COR-L47 (cell line): ENCODE data around the gene GAS2L3.

Source experiments
- DNase-seq: peaks from one replicate; lab custom pipeline; 2025; lab: John Stamatoyannopoulos, UW

The GAS2L3 gene

DNA sequence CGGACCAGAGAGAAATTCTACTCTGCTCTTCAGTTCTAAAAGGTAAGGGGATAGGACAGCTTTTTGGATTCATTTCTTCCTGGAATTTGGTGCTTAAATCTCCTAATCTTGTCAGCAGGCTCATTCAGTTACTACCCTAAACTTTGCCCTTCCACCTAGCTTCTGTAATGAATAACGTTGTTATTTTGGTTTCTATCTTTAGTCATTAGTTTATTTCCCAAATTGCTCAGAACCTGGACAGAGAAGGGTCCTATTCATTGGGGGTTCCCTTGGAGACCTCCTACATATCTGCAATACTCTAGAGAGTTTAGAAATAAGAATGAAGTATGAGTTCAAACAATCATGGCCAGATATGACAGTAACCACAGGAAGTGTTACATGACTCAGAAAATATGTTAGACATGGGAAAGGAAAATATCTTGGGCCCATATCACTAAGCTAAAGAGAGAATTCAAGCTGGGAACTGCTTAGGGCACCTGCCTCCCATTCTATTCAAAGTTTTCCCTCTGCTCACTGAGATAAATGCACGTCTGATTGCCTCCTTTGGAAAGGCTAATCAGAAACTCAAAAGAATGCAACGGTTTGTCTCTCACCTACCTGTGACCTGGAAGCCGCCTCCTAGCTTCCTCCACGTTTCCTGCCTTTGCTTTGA lies 87.9 kb downstream of the GAS2L3 start:
- no peak for DNase-seq

- DNase-seq = no peak
Measured at GRCh38 chr12:100666588-100666987, 93.1 kb downstream of the GAS2L3 start.

DNA sequence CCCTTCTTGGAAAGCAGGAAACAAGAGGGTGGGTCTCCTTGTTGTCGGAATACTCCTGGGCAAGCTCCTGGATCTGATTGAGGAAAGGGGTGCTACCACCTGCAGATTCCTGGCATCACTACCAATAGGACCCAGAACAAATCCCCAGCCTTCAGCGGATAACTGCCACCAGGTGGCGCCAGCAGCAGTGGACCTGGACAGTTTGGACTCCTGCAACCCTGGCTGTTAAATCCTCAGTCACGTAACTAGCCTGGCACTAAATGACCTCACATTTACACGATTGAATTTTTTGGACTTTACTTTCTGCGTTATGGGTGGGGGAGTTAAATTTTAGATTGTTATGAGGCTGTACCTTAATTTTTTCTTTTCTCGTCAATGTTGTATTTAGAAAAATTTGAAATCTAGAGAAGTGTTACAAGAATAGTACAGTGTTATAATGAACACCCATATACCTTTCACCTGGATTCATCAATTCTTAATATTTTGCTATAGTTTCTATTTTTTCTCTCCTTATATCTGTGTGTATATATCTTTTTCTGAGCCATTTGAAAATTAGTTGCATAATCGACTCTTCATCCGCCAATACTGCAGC lies 95.6 kb downstream of the GAS2L3 start:
- peak; percentile 57 for DNase-seq

DNA sequence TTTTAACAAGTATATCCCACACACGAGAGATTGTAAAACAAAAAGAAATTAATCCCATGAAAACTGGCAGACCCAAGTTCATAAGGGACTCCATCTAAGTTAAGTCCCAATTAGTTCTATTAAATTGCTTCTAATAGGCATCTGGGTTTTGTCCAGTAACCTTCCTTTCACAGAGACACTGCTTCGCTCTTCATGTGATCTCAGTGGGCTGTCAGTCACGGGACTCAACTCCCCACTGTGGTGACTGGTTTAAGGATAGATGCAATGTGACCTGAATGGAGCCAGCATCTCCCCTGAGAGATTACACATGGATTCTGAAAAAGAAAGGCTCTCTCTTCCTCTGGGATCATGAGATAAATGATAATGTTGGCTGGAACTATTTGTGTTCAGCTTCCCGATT lies 96.4 kb downstream of the GAS2L3 start:
- no peak for DNase-seq

DNA sequence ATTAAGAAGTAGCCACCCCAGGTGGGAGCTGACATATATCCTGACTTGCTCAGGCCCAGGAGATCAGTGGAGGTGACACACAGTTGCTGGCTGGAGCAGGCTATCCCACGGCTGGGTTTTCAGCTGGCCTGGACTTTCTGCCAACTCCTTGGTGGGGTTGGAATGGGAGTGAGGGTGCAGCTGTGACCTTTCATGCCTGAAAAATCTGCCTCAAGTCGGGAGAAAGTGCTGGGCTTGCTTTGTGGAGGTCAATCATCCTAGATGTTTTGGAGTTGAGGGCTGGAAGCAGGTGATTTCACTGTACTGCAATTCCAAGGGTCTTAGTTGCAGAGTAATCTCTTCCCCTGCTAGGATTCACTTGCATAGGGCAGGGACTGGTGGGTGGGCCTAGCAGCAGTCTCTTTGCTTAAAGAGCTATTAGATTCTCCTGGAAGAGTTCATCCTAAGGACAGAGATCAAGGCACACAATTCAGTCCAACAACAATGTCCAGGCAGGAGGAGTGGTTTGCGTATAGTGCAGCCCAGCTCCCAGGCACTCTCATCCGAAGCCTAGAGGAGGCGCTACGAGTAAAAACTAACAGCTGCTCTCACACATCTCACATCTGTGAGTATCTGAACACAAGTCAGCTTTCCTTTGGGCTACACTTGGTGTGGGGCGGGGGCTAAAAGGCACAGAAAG lies 98.1 kb downstream of the GAS2L3 start:
- no peak for DNase-seq

DNA sequence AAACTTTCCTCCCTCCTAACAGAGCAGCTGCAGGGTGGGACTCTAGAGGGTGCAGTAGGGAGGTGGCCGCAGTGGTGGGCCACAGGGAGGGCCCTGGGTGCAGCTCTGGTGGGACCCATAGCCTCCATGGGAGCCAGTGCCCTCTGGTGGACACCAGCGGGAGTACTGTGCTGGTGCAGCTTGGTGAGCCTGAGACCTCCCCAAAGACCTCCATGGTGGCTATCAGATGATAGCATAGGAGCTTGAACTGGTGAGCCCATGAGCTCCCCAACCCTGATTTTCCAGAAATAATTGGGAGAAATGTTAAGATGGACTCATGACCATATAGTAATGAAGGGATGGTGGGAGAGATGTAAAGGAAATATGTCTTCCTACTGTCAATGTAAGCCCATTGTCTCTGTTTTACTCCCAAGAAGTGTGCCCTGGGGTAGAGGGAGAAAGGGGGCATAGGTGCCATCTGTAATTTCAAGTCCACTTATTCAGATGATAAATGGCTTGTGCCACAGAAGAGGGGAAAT lies 98.7 kb downstream of the GAS2L3 start:
- no peak for DNase-seq

- DNase-seq = no peak
Measured at GRCh38 chr12:100674036-100674888, 100.8 kb downstream of the GAS2L3 start.
